PC-9 (cell line): ENCODE measurements around the gene GPR15LG. TPM values are rescaled to one million over a fixed set of nuclear protein-coding genes. Genes with fewer than 3 reads are reported as not detected.

Experiments
- BruUV-seq: library from RNA; stranded (reverse); fragments of 400-500 nt; replicated peaks from 2 replicates; lab custom pipeline; 2021; lab: Mats Ljungman, UMichigan
- CTCF ChIA-PET: fragments of 300-600 bp; sonication (Branson Sonifier 250); formaldehyde crosslinking; loops from one replicate; lab custom pipeline; 2022; ENCODE audit warnings: antibody characterized with exemption; lab: Charles Lee
- POLR2A ChIA-PET: fragments of 300-600 bp; sonication (Branson Sonifier 250); formaldehyde crosslinking; loops from one replicate; lab custom pipeline; 2022; ENCODE audit warnings: antibody characterized with exemption; ENCODE audit not compliant: unreplicated experiment; lab: Charles Lee
- DNase-seq, 2 experiments: peaks; one replicate each; pipeline versions ENCODE4 v3.0.0 to v3.0.0-alpha.2; 2015 to 2022; ENCODE audit warnings: mixed read lengths in 1 of 2
- H2AFZ ChIP-seq: fragments of 200-600 bp; sonication (generic); 2 replicates; pipeline ENCODE4 v1.8.1; 2017; ENCODE audit warnings: antibody characterized with exemption
- H3F3A ChIP-seq: fragments of 200-600 bp; sonication (generic); 2 replicates; pipeline ENCODE4 v1.8.1; 2017; ENCODE audit warnings: antibody characterized with exemption, mild to moderate bottlenecking, low read depth; ENCODE audit not compliant: insufficient read depth
- H3K27ac ChIP-seq: fragments of 200-600 bp; sonication (generic); 2 replicates; pipeline ENCODE4 v1.6.1; 2016; ENCODE audit warnings: mixed run types
- H3K27me3 ChIP-seq: fragments of 200-600 bp; sonication (generic); 2 replicates; pipeline ENCODE4 v1.6.1; 2016; ENCODE audit warnings: low read depth, mixed run types; ENCODE audit not compliant: insufficient read depth
- H3K36me3 ChIP-seq: fragments of 200-600 bp; sonication (generic); 2 replicates; pipeline ENCODE4 v1.6.1; 2016; ENCODE audit warnings: low read depth, mixed run types
- H3K4me1 ChIP-seq: fragments of 200-600 bp; sonication (generic); replicated peaks from 2 replicates; pipeline ENCODE4 v1.6.1; 2016; ENCODE audit warnings: mixed run types; ENCODE audit not compliant: insufficient read depth
- H3K4me2 ChIP-seq: fragments of 200-600 bp; sonication (generic); 2 replicates; pipeline ENCODE4 v1.6.1; 2017; ENCODE audit warnings: mixed run types
- H3K4me3 ChIP-seq: fragments of 200-600 bp; sonication (generic); 2 replicates; pipeline ENCODE4 v1.6.1; 2016; ENCODE audit warnings: mixed run types
- H3K79me2 ChIP-seq: fragments of 200-600 bp; sonication (generic); 2 replicates; pipeline ENCODE4 v1.6.1; 2017; ENCODE audit warnings: low read depth, mixed run types
- H3K9me2 ChIP-seq: fragments of 200-600 bp; sonication (generic); 2 replicates; pipeline ENCODE4 v1.8.1; 2017; ENCODE audit warnings: mild to moderate bottlenecking; ENCODE audit not compliant: insufficient read depth
- H3K9me3 ChIP-seq: fragments of 200-600 bp; sonication (generic); 2 replicates; pipeline ENCODE4 v1.8.1; 2016; ENCODE audit warnings: low read depth; ENCODE audit not compliant: insufficient read depth
- H4K20me1 ChIP-seq: fragments of 200-600 bp; sonication (generic); 2 replicates; pipeline ENCODE4 v1.8.1; 2017; ENCODE audit not compliant: insufficient read depth
- EZH2 ChIP-seq: fragments of 200-600 bp; sonication (generic); IDR thresholded peaks from 2 replicates; pipeline ENCODE4 v1.8.0; 2017; ENCODE audit warnings: antibody characterized with exemption, low read depth
- intact Hi-C: fragments of 100-400 bp; cut with micrococcal nuclease; formaldehyde crosslinking; loops from one replicate; pipeline ENCODE4 v1.10.0; 2022; ENCODE audit not compliant: unreplicated experiment
- total RNA-seq: library from RNA; stranded (reverse); gene quantifications from 2 replicates; pipeline ENCODE4 v1.2.3, GENCODE V29; 2021
- TF ChIP-seq, protein P1 (sequence below): fragments of 200-600 bp; sonication (generic); conservative IDR thresholded peaks from 2 replicates; pipeline ENCODE4 v1.6.1; 2017; ENCODE audit warnings: mixed run types, antibody characterized with exemption, mild to moderate bottlenecking, moderate library complexity

Gene GPR15LG
- total RNA-seq, 1 experiment from 2014 or later = not detected

DNA sequence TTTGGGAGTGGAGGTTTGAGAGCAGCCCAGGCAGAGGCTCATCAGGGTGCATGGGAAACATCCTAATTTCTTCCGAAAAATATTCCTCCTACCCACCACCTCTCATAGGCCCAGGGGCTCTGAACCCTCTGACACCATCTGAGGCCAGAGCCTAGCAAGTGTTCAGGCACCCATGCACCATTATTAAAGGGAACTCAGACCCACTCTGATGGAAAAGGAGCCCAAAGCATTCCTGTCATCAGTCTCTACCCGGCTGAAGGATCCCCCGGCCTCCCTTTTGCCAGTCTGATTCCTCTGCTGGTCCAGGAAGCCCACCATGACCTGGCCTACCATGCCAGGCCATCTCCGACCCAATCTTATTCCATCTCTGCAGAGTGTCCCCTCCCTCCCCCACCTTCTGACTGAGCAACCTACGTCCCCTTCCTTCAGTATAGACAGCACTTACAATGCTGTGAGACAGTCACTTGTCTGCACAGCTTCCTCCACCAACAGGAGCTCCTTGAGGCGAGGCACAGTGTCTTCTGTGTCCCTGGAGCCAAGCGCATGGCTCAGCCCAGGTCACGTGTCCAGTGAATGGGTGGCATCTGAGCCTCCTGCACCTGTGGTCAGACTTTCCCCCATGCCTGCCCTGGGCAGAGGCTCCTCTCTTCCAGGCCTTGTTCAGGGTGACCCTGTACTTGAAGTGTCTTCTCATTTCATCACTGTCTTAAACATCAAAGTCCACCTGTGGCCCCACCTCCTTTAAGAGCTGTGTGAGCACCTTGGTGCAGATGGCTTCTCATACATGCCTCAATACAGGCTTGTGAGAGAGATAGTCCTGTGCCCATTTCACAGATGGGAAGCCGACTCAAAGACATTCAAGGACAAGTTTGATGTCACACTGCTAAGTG lies 889 bp upstream of the GPR15LG start:
- no peaks in the 10 kb centered on the region for H3K9me2 ChIP-seq
- H3K4me3 ChIP-seq = no peak overlapping the region
- ChIA-PET POLR2A (no interaction called here), CTCF (no interaction called here)
- no peaks in the 10 kb centered on the region for H3K9me3 ChIP-seq
- no peaks in the 10 kb centered on the region for H3K36me3 ChIP-seq
- BruUV-seq = no TSS peak
- no peaks in the 10 kb centered on the region for H3F3A ChIP-seq
- TF ChIP-seq, protein P1, sequence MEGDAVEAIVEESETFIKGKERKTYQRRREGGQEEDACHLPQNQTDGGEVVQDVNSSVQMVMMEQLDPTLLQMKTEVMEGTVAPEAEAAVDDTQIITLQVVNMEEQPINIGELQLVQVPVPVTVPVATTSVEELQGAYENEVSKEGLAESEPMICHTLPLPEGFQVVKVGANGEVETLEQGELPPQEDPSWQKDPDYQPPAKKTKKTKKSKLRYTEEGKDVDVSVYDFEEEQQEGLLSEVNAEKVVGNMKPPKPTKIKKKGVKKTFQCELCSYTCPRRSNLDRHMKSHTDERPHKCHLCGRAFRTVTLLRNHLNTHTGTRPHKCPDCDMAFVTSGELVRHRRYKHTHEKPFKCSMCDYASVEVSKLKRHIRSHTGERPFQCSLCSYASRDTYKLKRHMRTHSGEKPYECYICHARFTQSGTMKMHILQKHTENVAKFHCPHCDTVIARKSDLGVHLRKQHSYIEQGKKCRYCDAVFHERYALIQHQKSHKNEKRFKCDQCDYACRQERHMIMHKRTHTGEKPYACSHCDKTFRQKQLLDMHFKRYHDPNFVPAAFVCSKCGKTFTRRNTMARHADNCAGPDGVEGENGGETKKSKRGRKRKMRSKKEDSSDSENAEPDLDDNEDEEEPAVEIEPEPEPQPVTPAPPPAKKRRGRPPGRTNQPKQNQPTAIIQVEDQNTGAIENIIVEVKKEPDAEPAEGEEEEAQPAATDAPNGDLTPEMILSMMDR = no peak
- no peak for TF ChIP-seq EZH2
- H3K27ac ChIP-seq = no peak overlapping the region
- H3K27me3 ChIP-seq = peaks cover 45% of the 10 kb centered on the region
- no peaks in the 10 kb centered on the region for H3K4me1 ChIP-seq
- no peaks in the 10 kb centered on the region for H3K79me2 ChIP-seq
- no peak for DNase-seq
- intact Hi-C loops = no loop called here
- no peak overlapping the region for H2AFZ ChIP-seq
- H3K4me2 ChIP-seq = no peak overlapping the region
- no peaks in the 10 kb centered on the region for H4K20me1 ChIP-seq

DNA sequence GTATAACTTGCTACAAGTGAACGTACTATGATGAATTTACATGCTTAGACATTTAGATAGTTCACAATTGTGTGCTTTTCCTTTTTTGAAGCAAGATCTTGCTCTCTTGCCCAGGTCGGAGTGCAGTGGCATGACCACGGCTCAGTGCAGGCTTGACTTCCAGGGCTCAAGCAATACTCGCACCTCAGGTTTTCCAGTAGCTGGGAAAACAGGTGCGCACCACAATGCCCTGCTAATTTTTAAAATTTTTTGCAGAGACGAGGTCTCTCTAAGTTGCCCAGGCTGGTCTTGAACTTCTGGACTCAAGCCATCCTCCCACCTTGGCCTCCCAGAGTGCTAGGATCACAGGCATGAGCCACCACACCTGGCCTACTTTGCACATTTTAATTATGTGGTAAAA lies 1.8 kb downstream of the GPR15LG start:
- Histone ChIP-seq H3K4me1 (no peaks in the 10 kb centered on the region), H3K9me2 (no peaks in the 10 kb centered on the region), H3K27ac (no peak overlapping the region), H3F3A (peaks cover 3% of the 10 kb centered on the region; the same call in 1 of the 2 replicates), H4K20me1 (no peaks in the 10 kb centered on the region), H2AFZ (no peak overlapping the region), H3K9me3 (no peaks in the 10 kb centered on the region), H3K4me2 (no peak overlapping the region), H3K4me3 (no peak overlapping the region), H3K36me3 (no peaks in the 10 kb centered on the region), H3K27me3 (peaks cover 54% of the 10 kb centered on the region), H3K79me2 (no peaks in the 10 kb centered on the region)
- no peak for DNase-seq
- BruUV-seq = no TSS peak
- CTCF ChIA-PET = no interaction called here
- TF ChIP-seq, protein P1 = no peak
- no peak for TF ChIP-seq EZH2
- intact Hi-C loops = no loop called here
- POLR2A ChIA-PET = no interaction called here

DNA sequence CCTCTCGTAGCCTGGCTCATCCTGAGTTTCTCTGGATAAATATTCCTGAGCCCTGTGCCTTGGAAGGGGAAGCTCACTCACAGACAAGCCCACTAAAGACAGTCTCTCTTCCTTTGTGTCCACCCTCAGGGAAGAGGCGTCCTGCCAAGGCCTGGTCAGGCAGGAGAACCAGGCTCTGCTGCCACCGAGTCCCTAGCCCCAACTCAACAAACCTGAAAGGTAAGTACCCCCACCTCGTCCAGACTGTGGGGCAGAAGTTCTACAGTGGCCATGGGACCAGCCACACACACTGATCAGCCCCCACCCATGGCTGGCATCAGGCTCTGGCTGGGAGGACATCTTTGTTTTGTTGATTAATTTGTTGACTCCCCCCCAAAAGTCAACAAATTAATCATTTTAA lies 2.8 kb downstream of the GPR15LG start:
- Histone ChIP-seq H3K79me2 (no peaks in the 10 kb centered on the region), H3K4me1 (no peaks in the 10 kb centered on the region), H3K27me3 (peaks cover 46% of the 10 kb centered on the region), H3K27ac (no peak overlapping the region), H2AFZ (no peak overlapping the region), H3K4me2 (no peak overlapping the region), H3K9me2 (no peaks in the 10 kb centered on the region), H4K20me1 (no peaks in the 10 kb centered on the region), H3K36me3 (no peaks in the 10 kb centered on the region), H3K9me3 (no peaks in the 10 kb centered on the region), H3F3A (peaks cover 3% of the 10 kb centered on the region; the same call in 1 of the 2 replicates), H3K4me3 (no peak overlapping the region)
- ChIA-PET POLR2A (no interaction called here), CTCF (no interaction called here)
- BruUV-seq = no TSS peak
- intact Hi-C loops = no loop called here
- no peak for DNase-seq
- TF ChIP-seq, protein P1 = no peak
- no peak for TF ChIP-seq EZH2
